Thyroid gland (tissue), 4 donors: Measurements from ENCODE around the gene PCDHGA4. TPM values are rescaled to one million over a fixed set of nuclear protein-coding genes. Genes with fewer than 3 reads are reported as not detected.
A peak's percentile ranks its signal among the peaks of the same experiment; 100 is the strongest.
"Not testable (repeated sequence)": the region's sequence is repeated elsewhere in the genome, so short reads cannot be mapped to it uniquely, and the experiment has no call there.

Experiments used
- DNase-seq, 2 donors: peaks; one replicate each; pipeline ENCODE4 v3.0.0-alpha.2; 2019
- H3K27ac ChIP-seq, 3 donors: fragments of 200-600 bp; sonication (generic); 1 replicate in 2 of 3; 2 replicates in 1 of 3; pipeline ENCODE4 v1.5.1; 2016 to 2019; ENCODE audit warnings: mild to moderate bottlenecking in 1 of 3, moderate library complexity in 1 of 3
- H3K27me3 ChIP-seq: fragments of 200-600 bp; sonication (generic); one replicate; pipeline ENCODE4 v1.5.1; 2019
- H3K36me3 ChIP-seq, 2 donors: fragments of 200-600 bp; sonication (generic); one replicate each; pipeline ENCODE4 v1.5.1; 2016 to 2019
- H3K4me1 ChIP-seq, 2 donors: fragments of 200-600 bp; sonication (generic); one replicate each; pipeline ENCODE4 v1.5.1; 2017 to 2019
- H3K4me3 ChIP-seq, 3 donors: fragments of 200-600 bp; sonication (generic); replicated peaks in 1 of 3; 1 replicate in 2 of 3; 2 replicates in 1 of 3; pipeline ENCODE4 v1.5.1; 2016; ENCODE audit warnings: mild to moderate bottlenecking in 1 of 3
- H3K9me3 ChIP-seq: fragments of 200-600 bp; sonication (generic); one replicate; pipeline ENCODE4 v1.5.1; 2017
- CTCF ChIP-seq, 6 experiments: fragments of 200-600 bp in 3 of 6; fragments of 450-650 bp in 3 of 6; sonication (generic) in 3 of 6; IDR thresholded peaks; one replicate each; pipeline ENCODE4 v1.5.1; 2016 to 2019; ENCODE audit warnings: antibody characterized with exemption in 6 of 6, mild to moderate bottlenecking in 2 of 6, inconsistent platforms in 1 of 6, moderate library complexity in 1 of 6
- POLR2A ChIP-seq, 2 donors: fragments of 450-650 bp; IDR thresholded peaks; one replicate each; pipeline ENCODE4 v1.6.1; 2017; ENCODE audit warnings: antibody characterized with exemption in 2 of 2, mild to moderate bottlenecking in 2 of 2, moderate library complexity in 1 of 2
- WGBS, 2 donors: methylation state at CpG; one replicate each; pipeline ENCODE4 v1.1.5; 2017; 5-methylcytosine and 5-hydroxymethylcytosine counted together
- intact Hi-C: fragments of 100-400 bp; cut with DNase I; formaldehyde crosslinking; loops from one replicate; pipeline ENCODE4 v1.15.1; 2023
- total RNA-seq, 4 donors: library from RNA; depleted of rRNA; stranded (reverse); fragments of >200 nt; gene quantifications; one replicate each; pipeline ENCODE4 v1.2.3, GENCODE V29; 2016

PCDHGA4 gene
- 1 to 10 TPM; 3.5 to 7.7 (median 4.4) TPM for total RNA-seq

- peak within 1 kb of the TSS in 2 of 3 donors; percentile 8 to 13 for H3K4me3 ChIP-seq
- WGBS, 2 donors, result 14 to 17% methylated on average over 21 to 29 of the region's 29 CpGs
- DNase-seq, result no peak
Measured at GRCh38 chr5:141354900-141355469, at the start of gene PCDHGA4. Gene PCDHGA4 (plus strand): TSS chr5:141355021. CDS start chr5:141355108, 87 bp downstream.

GRCh38 chr5:141306630-141307029 is 48.2 kb upstream of the PCDHGA4 start:
- intact Hi-C loops, result no loop called here
- TF ChIP-seq CTCF (IDR thresholded peaks at IDR 0.05), result no peak
- TF ChIP-seq POLR2A (IDR thresholded peaks at IDR 0.05), result no peak
- WGBS, 2 donors, result 93 to 100% methylated on average over 1 of the region's 1 CpG
- no peaks in the 10 kb centered on the region for H3K36me3 ChIP-seq
- no peaks in the 10 kb centered on the region for H3K27me3 ChIP-seq
- no peaks in the 10 kb centered on the region for H3K4me1 ChIP-seq
- no peak overlapping the region for H3K27ac ChIP-seq
- H3K9me3 ChIP-seq, result no peaks in the 10 kb centered on the region
- H3K4me3 ChIP-seq, result no peak overlapping the region
- no peak for DNase-seq

More at GRCh38 chr5:141354900-141355469, at the start of gene PCDHGA4:
- no peaks in the 10 kb centered on the region for H3K4me1 ChIP-seq
- H3K27me3 ChIP-seq, result no peaks in the 10 kb centered on the region
- peaks cover 4% of the 10 kb centered on the region for H3K9me3 ChIP-seq
- H3K27ac ChIP-seq, result no peak within 1 kb of the TSS
- intact Hi-C loops, result no loop called here
- no peaks in the 10 kb centered on the region for H3K36me3 ChIP-seq
- no peak for TF ChIP-seq POLR2A (IDR thresholded peaks at IDR 0.05)
- peak in 5 of 6 experiments; percentile 9 to 30 (median 18) for TF ChIP-seq CTCF (IDR thresholded peaks at IDR 0.05)

- Histone ChIP-seq H3K27ac (no peak overlapping the region), H3K27me3 (no peaks in the 10 kb centered on the region), H3K36me3 (peaks cover 5 to 7% of the 10 kb centered on the region in 2 donors), H3K4me1 (no peaks in the 10 kb centered on the region), H3K9me3 (peaks cover 1% of the 10 kb centered on the region), H3K4me3 (no peak overlapping the region)
- no peak for TF ChIP-seq POLR2A (IDR thresholded peaks at IDR 0.05)
- TF ChIP-seq CTCF (IDR thresholded peaks at IDR 0.05), result no peak
- DNase-seq, result no peak
- intact Hi-C loops, result no loop called here
Measured at GRCh38 chr5:141313711-141314110, 41.1 kb upstream of the PCDHGA4 start.

- DNase-seq, H3K4me1 ChIP-seq, H3K27me3 ChIP-seq, H3K4me3 ChIP-seq, H3K27ac ChIP-seq: not testable (repeated sequence)
- intact Hi-C loops, result loop anchor here (5.0 kb wide), 1 partner anchor 60 kb away; no protein-coding TSS in a partner anchor
- Histone ChIP-seq H3K9me3 (peaks cover 12% of the 10 kb centered on the region), H3K36me3 (peaks cover 14 to 18% of the 10 kb centered on the region in 2 donors)
- WGBS, 2 donors, result 94 to 95% methylated on average over 4 of the region's 4 CpGs
Measured at GRCh38 chr5:141316963-141317362, 37.9 kb upstream of the PCDHGA4 start.

- no peak overlapping the region for H3K4me3 ChIP-seq
- no peaks in the 10 kb centered on the region for H3K27me3 ChIP-seq
- TF ChIP-seq POLR2A (IDR thresholded peaks at IDR 0.05), result no peak
- no peak for TF ChIP-seq CTCF (IDR thresholded peaks at IDR 0.05)
- no peak for DNase-seq
- H3K4me1 ChIP-seq, result peaks cover 0 to 4% of the 10 kb centered on the region in 2 donors
- H3K27ac ChIP-seq, result no peak overlapping the region
- WGBS, 2 donors, result 98% methylated on average over 6 of the region's 6 CpGs
- intact Hi-C loops, result loop anchor here (5.0 kb wide), 1 partner anchor 62 kb away; no protein-coding TSS in a partner anchor
- peaks cover 14 to 18% of the 10 kb centered on the region in 2 donors for H3K36me3 ChIP-seq
- peaks cover 12% of the 10 kb centered on the region for H3K9me3 ChIP-seq
Measured at GRCh38 chr5:141319202-141319601, 35.6 kb upstream of the PCDHGA4 start.
